Stimulated activated CD4-positive, alpha-beta T cell treated with anti-CD3 and anti-CD28 coated beads, Interleukin-4, amount 100 ng/mL, for 1 hour (primary cell): Measurements from ENCODE around the gene EML5.
A peak's percentile ranks its signal among the peaks of the same experiment; 100 is the strongest.

Experiments used
- DNase-seq: peaks from one replicate; pipeline ENCODE4 v3.0.0-alpha.2; 2020

Gene EML5

DNA sequence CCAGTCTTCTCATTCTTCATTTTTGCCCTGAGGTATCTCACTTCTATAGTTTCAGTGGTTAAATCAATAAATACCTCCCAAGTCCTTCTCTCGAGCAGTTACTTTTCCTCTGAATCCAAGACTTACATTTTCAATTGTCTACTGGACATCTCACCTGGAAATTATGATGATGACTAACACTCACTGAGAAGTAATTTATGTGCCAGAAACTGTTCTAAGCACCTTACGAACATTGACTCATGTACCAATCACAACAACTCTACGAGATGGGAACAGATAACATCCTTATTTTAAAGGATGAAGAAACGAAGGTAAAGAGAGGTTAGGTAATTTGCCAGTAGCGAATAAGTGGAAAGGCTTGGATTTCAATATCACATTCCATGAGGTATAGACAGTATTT, 94.1 kb downstream of the EML5 start:
- no peak for DNase-seq

DNA sequence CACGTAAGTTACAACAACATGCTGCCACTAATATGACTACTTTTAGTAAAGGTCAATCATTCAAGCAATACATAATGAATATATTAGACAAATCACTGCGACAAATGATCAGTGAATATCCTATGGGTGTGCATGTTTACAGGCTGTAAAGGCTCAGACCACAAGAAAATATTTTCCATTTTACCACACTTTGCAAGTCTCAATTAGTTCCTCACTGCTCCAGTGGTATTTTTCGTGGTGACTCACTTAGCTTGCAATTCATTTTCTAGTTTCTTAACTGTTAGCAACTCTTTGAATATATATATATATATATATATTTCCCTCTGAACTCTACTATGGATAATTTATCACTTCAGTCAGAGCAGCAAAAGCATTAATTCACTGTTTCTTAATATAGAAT, 96.9 kb downstream of the EML5 start:
- no peak for DNase-seq

DNA sequence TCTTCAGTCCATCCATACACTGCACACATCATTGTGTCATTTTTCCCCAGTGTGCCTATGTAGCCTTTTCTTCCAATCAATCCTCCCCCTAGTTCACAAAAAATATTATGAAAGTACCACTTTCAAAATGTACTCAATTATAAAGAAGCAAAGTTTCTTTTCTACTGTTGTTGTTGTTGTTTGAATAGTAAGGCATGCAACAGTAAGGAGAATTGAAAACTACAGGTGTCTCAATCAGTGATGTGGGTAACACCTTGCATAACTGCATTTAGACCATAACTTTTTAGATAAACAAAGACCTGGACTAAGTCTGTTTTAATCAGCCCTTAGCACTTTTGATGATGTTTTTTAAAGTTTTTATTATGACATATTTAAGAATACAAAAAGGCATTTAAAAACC, 104.4 kb downstream of the EML5 start:
- DNase-seq: no peak

- DNase-seq: no peak
Measured at GRCh38 chr14:88683119-88683518, 109.6 kb downstream of the EML5 start.

DNA sequence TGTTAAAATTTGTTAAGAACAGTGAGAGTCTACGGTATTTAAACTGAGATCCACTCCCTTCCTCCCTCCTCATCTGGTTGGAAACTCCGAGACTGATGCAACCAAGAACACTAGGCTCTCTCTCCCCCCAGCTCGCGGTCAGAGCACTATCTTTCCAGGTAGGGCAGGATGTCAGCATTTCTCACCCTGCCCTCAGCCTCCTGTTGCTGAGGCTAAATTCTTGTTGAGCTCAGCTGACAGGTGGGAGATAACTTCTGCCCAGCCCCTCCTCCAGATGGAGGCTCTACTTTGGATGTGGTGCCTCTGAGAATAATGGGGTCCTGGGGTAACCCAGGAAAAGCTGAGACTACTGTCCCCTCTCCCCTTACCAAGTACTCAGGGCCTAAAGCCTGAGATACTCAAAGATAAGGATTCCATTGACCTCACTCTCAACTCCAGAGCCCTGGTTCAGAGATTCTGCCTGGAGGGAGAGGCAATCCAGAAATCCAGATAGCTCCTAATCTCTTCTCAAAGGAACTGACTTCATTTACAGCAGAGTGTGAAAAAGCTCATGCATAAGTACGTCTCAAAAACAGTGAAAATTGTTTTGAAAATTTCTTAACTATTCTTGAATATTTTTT, 110.1 kb downstream of the EML5 start:
- no peak for DNase-seq

DNA sequence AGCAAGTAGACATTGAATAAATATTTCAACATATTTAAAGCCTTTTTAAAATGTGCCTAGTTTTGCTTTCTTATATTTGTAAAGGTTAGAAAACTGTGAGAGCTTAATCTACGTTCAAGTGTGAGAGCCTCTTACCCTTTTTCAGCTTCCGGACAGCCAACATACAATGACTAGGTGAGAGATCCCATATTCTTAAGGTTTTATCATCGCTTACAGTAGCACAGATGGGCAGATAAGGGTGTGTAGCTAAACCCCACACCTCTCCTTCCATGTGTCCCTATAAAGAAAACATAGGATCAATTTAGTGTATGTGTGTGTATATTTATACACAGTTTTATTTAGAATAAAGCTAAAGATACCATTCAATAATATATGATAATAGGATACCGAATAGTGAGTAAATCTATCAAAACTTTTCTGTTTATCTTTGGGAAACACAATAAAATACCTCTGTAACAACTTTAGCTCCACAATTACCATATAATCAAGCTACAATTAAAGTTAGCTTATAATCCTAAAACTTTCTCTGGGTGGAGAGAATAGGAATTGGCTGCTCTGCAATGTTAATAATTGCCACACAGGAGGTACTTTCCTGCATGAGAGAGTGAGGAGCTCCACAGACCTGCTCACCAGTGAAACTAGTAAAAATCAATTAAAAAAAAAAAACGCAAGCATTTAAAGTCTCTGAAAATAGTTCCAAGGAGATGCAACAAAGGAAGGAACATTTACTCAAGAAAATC, 110.8 kb downstream of the EML5 start:
- DNase-seq: no peak

- DNase-seq: no peak
Measured at GRCh38 chr14:88669346-88669745, 123.4 kb downstream of the EML5 start.

DNA sequence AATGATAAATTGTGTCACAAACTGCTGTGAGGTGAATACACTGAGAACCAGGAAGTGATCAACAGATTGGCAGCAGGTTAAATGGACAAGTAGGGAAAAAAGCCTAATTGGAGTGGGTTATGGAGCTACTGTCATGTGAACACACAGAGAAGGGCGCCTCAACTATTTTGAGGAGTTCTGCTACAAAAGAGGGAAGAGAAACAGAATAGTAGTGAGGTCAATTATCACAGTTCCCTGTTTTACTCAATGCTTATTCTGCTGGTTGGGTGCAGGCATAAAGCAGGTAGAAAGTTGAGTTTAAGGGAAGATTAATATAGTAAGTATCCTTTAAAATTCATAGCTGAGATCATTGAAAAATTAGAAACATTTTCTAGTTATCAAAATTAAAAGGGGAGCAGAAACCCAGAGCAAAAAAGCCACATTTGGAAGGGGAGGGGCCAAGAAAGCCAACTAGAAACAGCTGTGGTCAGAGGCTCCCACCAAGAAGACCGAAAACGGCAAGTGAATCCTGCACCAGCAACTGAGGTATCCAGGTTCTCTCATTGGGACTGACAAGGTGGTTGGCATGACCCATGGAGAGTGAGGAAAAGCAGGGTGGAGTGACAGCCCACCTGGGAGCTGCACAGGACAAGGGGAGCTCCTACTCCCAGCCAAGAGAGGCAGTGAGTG, 124.2 kb downstream of the EML5 start:
- no peak for DNase-seq

- DNase-seq: peak; percentile 10
Measured at GRCh38 chr14:88667555-88668273, 125.0 kb downstream of the EML5 start.

DNA sequence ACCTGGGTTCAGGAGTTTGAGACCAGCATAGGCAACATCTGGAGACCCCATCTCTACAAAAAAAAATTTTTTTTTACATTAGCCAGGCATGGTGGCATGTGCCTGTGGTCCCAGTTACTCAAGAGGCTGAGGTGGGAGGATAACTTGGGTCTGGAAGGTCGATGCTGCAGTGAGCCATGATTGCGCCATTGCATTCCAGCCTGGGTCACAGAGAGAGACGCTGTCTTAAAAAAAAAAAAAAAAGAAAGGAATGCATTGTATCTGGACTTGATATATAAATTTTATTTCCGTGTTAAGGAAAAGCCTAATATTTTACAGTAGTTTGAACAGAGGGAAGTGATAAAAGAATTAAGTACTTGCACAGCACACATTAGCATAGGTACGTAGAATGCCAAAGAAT, 132.7 kb downstream of the EML5 start:
- DNase-seq: no peak

DNA sequence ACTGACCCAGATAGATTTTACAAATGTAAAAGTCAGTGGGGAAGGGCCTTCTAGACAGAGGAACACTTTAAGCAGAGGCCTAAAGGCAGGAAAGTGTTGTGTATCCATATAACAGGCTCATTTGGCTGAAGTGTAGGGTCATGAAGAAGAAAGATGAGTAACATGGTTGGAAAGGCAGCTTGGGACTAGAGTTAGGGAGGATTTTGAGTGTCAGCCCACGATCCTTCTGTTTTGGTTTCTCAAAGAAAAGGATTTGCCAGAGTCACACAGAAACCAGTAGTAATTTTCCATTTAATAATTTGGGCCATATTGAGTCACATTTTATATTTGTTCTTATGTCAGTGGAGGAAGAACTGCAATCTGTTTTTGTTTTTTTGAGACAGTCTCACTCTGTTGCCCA, 153.5 kb downstream of the EML5 start:
- no peak for DNase-seq

- no peak for DNase-seq
Measured at GRCh38 chr14:88632512-88632911, 160.2 kb downstream of the EML5 start.

- no peak for DNase-seq
Measured at GRCh38 chr14:88631091-88631490, 161.7 kb downstream of the EML5 start.

DNA sequence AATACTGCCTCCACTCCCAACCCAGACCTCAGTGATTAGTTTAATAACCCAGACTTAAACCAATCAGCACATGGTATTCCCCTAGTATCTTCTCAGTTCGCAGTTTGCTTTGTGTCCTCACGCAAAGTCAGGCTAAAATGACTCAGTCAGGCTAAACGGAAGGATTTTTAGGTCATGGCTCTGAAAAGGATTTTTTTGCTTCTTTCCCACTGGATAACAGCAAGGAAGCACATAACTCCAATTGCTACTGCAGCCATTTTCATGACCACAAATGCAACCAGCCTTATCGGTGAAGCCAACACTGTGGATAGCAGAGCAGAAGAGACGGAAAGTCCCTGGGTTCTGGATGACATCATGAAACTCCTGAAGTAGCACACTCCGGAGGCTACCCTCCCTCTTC, 162.2 kb downstream of the EML5 start:
- no peak for DNase-seq

GRCh38 chr14:88628462-88628861, 164.3 kb downstream of the EML5 start:
- no peak for DNase-seq

DNA sequence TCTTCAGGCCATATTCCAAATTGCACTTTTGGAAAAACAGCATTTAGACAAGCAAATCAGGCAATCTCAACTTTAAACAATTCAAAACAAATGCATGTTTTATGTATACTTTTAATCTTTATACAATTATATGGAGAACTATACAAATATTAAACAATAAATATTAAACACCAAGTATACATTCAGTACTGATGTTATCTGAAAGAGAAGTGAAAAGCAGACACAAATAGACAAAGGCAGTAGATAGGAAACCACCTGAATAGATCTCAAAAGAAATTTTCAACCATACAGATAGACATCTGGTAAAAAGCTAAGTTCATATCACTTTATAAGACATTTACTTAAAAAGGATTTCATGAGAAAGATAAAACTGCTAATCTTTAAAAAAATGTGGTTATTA, 164.7 kb downstream of the EML5 start:
- DNase-seq: no peak

GRCh38 chr14:88625671-88626070, 167.1 kb downstream of the EML5 start:
- no peak for DNase-seq

GRCh38 chr14:88621100-88621499, 171.7 kb downstream of the EML5 start:
- no peak for DNase-seq

DNA sequence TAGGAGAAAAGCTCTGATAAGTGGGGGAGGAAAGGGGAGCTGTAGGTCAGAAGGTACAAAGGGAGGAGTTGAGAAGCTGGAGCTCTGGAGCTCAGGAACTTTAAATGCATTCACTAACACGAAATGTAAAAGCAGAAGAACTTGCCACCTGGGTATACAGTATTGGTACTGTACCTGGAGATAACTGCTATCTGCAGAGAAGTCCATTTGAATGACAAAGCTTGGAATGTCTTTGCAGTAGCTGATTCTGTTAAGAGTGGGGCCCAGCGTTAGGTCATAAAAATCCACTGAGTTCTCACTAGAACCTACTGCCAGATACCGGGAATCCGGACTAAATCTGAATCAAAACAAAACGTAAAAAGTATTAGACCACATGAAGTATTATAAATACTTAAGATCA, 174.3 kb downstream of the EML5 start:
- no peak for DNase-seq

GRCh38 chr14:88617479-88617878, 175.3 kb downstream of the EML5 start:
- DNase-seq: no peak

- no peak for DNase-seq
Measured at GRCh38 chr14:88616697-88617096, 176.1 kb downstream of the EML5 start.

GRCh38 chr14:88614218-88614907, 178.4 kb downstream of the EML5 start:
- no peak for DNase-seq

GRCh38 chr14:88613552-88614010, 179.2 kb downstream of the EML5 start:
- no peak for DNase-seq
